GM13977 (cell line): ENCODE results near the gene CALN1.

Experiments used
- DNase-seq: peaks from one replicate; pipeline ENCODE4 v3.0.0; 2012; ENCODE audit warnings: low spot score
- CTCF ChIP-seq: IDR thresholded peaks from 2 replicates; pipeline ENCODE4 v1.5.1; 2012; ENCODE audit warnings: mild to moderate bottlenecking, control low read depth; ENCODE audit not compliant: insufficient read depth; ENCODE audit errors: extremely low read depth, missing control alignments
- in situ Hi-C: fragments of 300-500 bp; cut with MboI; formaldehyde crosslinking; loops from one replicate; pipeline ENCODE4 v1.12.0; 2022; ENCODE audit warnings: low sequenced_read_pairs, low pct_unique_long_range_greater_than_20kb, mixed read lengths, inconsistent platforms; ENCODE audit not compliant: unreplicated experiment

The CALN1 gene

GRCh38 chr7:72058579-72058978 lies 353.6 kb downstream of the CALN1 start:
- no peak for DNase-seq
- in situ Hi-C loops, result no loop called here
- no peak for TF ChIP-seq CTCF

GRCh38 chr7:72057796-72058195 lies 354.3 kb downstream of the CALN1 start:
- TF ChIP-seq CTCF, result no peak
- in situ Hi-C loops, result no loop called here
- no peak for DNase-seq

- in situ Hi-C loops, result no loop called here
- no peak for TF ChIP-seq CTCF
- DNase-seq, result no peak
Measured at GRCh38 chr7:72057231-72057630, 354.9 kb downstream of the CALN1 start.

- in situ Hi-C loops, result no loop called here
- no peak for TF ChIP-seq CTCF
- no peak for DNase-seq
Measured at GRCh38 chr7:72055426-72055825, 356.7 kb downstream of the CALN1 start.

- no peak for TF ChIP-seq CTCF
- DNase-seq, result no peak
- in situ Hi-C loops, result no loop called here
Measured at GRCh38 chr7:72053292-72053691, 358.8 kb downstream of the CALN1 start.

GRCh38 chr7:72048420-72048819 lies 363.7 kb downstream of the CALN1 start:
- TF ChIP-seq CTCF, result no peak
- no peak for DNase-seq
- in situ Hi-C loops, result no loop called here

- no peak for DNase-seq
- in situ Hi-C loops, result no loop called here
- no peak for TF ChIP-seq CTCF
Measured at GRCh38 chr7:72042855-72043254, 369.3 kb downstream of the CALN1 start.
